Activated T-helper 1 cell treated with anti-CD3 and anti-CD28 coated beads, Interleukin-12 subunit alpha, Interleukin-12 subunit beta, Interleukin-2, Interleukin-4 antibody, amounts not matched to agents 30 ng/mL and 10 ng/mL and 1 ng/mL, durations not matched to agents 14 hours and 24 hours and 36 hours (primary cell): ENCODE measurements around the gene FBXL19. TPM values are rescaled to one million over a fixed set of nuclear protein-coding genes. Genes with fewer than 3 reads are reported as not detected.
A peak's percentile ranks its signal among the peaks of the same experiment; 100 is the strongest.

Source experiments
- DNase-seq: peaks from one replicate; pipeline ENCODE4 v3.0.0; 2021; ENCODE audit warnings: low spot score
- H3K27ac Mint-ChIP-seq: one replicate; pipeline ENCODE4 v1.8.0; 2021; ENCODE audit warnings: mild to moderate bottlenecking, mixed read lengths
- H3K27me3 Mint-ChIP-seq: one replicate; pipeline ENCODE4 v1.8.0; 2022; ENCODE audit warnings: mild to moderate bottlenecking, moderate library complexity, mixed read lengths; ENCODE audit not compliant: insufficient read depth
- H3K36me3 Mint-ChIP-seq: one replicate; pipeline ENCODE4 v1.8.0; 2021; ENCODE audit warnings: low read depth, mixed read lengths
- H3K4me1 Mint-ChIP-seq: one replicate; pipeline ENCODE4 v1.8.0; 2021; ENCODE audit warnings: low read depth, mixed read lengths
- H3K4me3 Mint-ChIP-seq: one replicate; pipeline ENCODE4 v1.8.0; 2021; ENCODE audit warnings: mild to moderate bottlenecking, moderate library complexity, mixed read lengths
- H3K9me3 Mint-ChIP-seq: one replicate; pipeline ENCODE4 v1.8.0; 2021; ENCODE audit warnings: mixed read lengths
- intact Hi-C: fragments of 100-400 bp; cut with micrococcal nuclease; formaldehyde crosslinking; loops from one replicate; pipeline ENCODE4 v1.15.1; 2024
- total RNA-seq: library from RNA; stranded (reverse); gene quantifications from 2 replicates; pipeline ENCODE4 v1.2.3, GENCODE V29; 2022

Gene FBXL19
- total RNA-seq, 1 donor from 2014 or later, result 32.7 TPM

GRCh38 chr16:30977502-30977901 is 54.1 kb downstream of the FBXL19 start:
- no peak overlapping the region for H3K27ac Mint-ChIP-seq
- intact Hi-C loops, result no loop called here

GRCh38 chr16:30979170-30980022 is 56.0 kb downstream of the FBXL19 start:
- Mint-ChIP-seq H3K27me3 (no peaks in the 10 kb centered on the region), H3K4me3 (no peak overlapping the region), H3K27ac (no peak overlapping the region), H3K36me3 (peaks cover 33% of the 10 kb centered on the region), H3K9me3 (no peaks in the 10 kb centered on the region), H3K4me1 (no peaks in the 10 kb centered on the region)
- intact Hi-C loops, result no loop called here
- no peak for DNase-seq

More at GRCh38 chr16:30977502-30977901, 54.1 kb downstream of the FBXL19 start:
- DNase-seq, result no peak
- Mint-ChIP-seq H3K4me3 (no peak overlapping the region), H3K4me1 (no peaks in the 10 kb centered on the region), H3K9me3 (no peaks in the 10 kb centered on the region), H3K36me3 (peaks cover 47% of the 10 kb centered on the region), H3K27me3 (no peaks in the 10 kb centered on the region)

- no peak overlapping the region for H3K27ac Mint-ChIP-seq
- no peaks in the 10 kb centered on the region for H3K27me3 Mint-ChIP-seq
- intact Hi-C loops, result no loop called here
Measured at GRCh38 chr16:30980023-30980371, 56.6 kb downstream of the FBXL19 start.

GRCh38 chr16:30980434-30980833 is 57.1 kb downstream of the FBXL19 start:
- Mint-ChIP-seq H3K36me3 (peaks cover 32% of the 10 kb centered on the region), H3K9me3 (no peaks in the 10 kb centered on the region), H3K4me3 (no peak overlapping the region), H3K4me1 (no peaks in the 10 kb centered on the region), H3K27ac (no peak overlapping the region), H3K27me3 (no peaks in the 10 kb centered on the region)
- no peak for DNase-seq
- intact Hi-C loops, result no loop called here

More at GRCh38 chr16:30980023-30980371, 56.6 kb downstream of the FBXL19 start:
- no peak for DNase-seq
- no peaks in the 10 kb centered on the region for H3K4me1 Mint-ChIP-seq
- H3K9me3 Mint-ChIP-seq, result no peaks in the 10 kb centered on the region
- H3K4me3 Mint-ChIP-seq, result no peak overlapping the region
- peaks cover 32% of the 10 kb centered on the region for H3K36me3 Mint-ChIP-seq

- H3K27me3 Mint-ChIP-seq, result no peaks in the 10 kb centered on the region
- no peaks in the 10 kb centered on the region for H3K9me3 Mint-ChIP-seq
- H3K4me3 Mint-ChIP-seq, result no peak overlapping the region
- no peak overlapping the region for H3K27ac Mint-ChIP-seq
- intact Hi-C loops, result no loop called here
- H3K4me1 Mint-ChIP-seq, result no peaks in the 10 kb centered on the region
- no peak for DNase-seq
- peaks cover 28% of the 10 kb centered on the region for H3K36me3 Mint-ChIP-seq
Measured at GRCh38 chr16:30980959-30981358, 57.6 kb downstream of the FBXL19 start.

GRCh38 chr16:30982548-30983288 is 59.3 kb downstream of the FBXL19 start:
- no peaks in the 10 kb centered on the region for H3K27me3 Mint-ChIP-seq
- H3K9me3 Mint-ChIP-seq, result no peaks in the 10 kb centered on the region
- no peak overlapping the region for H3K27ac Mint-ChIP-seq
- no peak for DNase-seq
- H3K4me1 Mint-ChIP-seq, result no peaks in the 10 kb centered on the region
- peaks cover 24% of the 10 kb centered on the region for H3K36me3 Mint-ChIP-seq
- intact Hi-C loops, result no loop called here
- H3K4me3 Mint-ChIP-seq, result no peak overlapping the region

- no peaks in the 10 kb centered on the region for H3K27me3 Mint-ChIP-seq
- H3K9me3 Mint-ChIP-seq, result no peaks in the 10 kb centered on the region
- no peak for DNase-seq
- H3K36me3 Mint-ChIP-seq, result peaks cover 24% of the 10 kb centered on the region
- H3K4me3 Mint-ChIP-seq, result no peak overlapping the region
- no peak overlapping the region for H3K27ac Mint-ChIP-seq
- no peaks in the 10 kb centered on the region for H3K4me1 Mint-ChIP-seq
- intact Hi-C loops, result no loop called here
Measured at GRCh38 chr16:30983289-30983889, 60.0 kb downstream of the FBXL19 start.

GRCh38 chr16:30983898-30984610 is 60.7 kb downstream of the FBXL19 start:
- H3K9me3 Mint-ChIP-seq, result no peaks in the 10 kb centered on the region
- intact Hi-C loops, result loop anchor here (1.0 kb wide), 1 partner anchor 884 kb away; no protein-coding TSS in a partner anchor
- no peaks in the 10 kb centered on the region for H3K27me3 Mint-ChIP-seq

GRCh38 chr16:30984669-30985400 is 61.5 kb downstream of the FBXL19 start, which contains the start of gene HSD3B7:
Gene HSD3B7 (plus strand): TSS chr16:30985207. CDS start chr16:30985659, 452 bp downstream.
- Mint-ChIP-seq H3K27me3 (no peaks in the 10 kb centered on the region), H3K36me3 (peaks cover 20% of the 10 kb centered on the region), H3K9me3 (no peaks in the 10 kb centered on the region), H3K4me3 (peak within 1 kb of the TSS; percentile 7), H3K27ac (no peak within 1 kb of the TSS), H3K4me1 (no peaks in the 10 kb centered on the region)
- peak; percentile 73 for DNase-seq
- intact Hi-C loops, result loop anchor here (1.0 kb wide), 6 partner anchors 12 to 883 kb away; no protein-coding TSS in a partner anchor

More at GRCh38 chr16:30983898-30984610, 60.7 kb downstream of the FBXL19 start:
- H3K27ac Mint-ChIP-seq, result no peak overlapping the region
- H3K36me3 Mint-ChIP-seq, result peaks cover 20% of the 10 kb centered on the region
- H3K4me3 Mint-ChIP-seq, result no peak overlapping the region
- no peaks in the 10 kb centered on the region for H3K4me1 Mint-ChIP-seq
- no peak for DNase-seq

- no peak for DNase-seq
- intact Hi-C loops, result loop anchor here (1.0 kb wide), 5 partner anchors 12 to 458 kb away; no protein-coding TSS in a partner anchor
- H3K27me3 Mint-ChIP-seq, result no peaks in the 10 kb centered on the region
- no peaks in the 10 kb centered on the region for H3K9me3 Mint-ChIP-seq
- H3K4me3 Mint-ChIP-seq, result peak overlapping the region; percentile 7
- peaks cover 17% of the 10 kb centered on the region for H3K36me3 Mint-ChIP-seq
- H3K27ac Mint-ChIP-seq, result no peak overlapping the region
- H3K4me1 Mint-ChIP-seq, result no peaks in the 10 kb centered on the region
Measured at GRCh38 chr16:30985401-30986128, 62.2 kb downstream of the FBXL19 start.

GRCh38 chr16:30986129-30986991 is 63.0 kb downstream of the FBXL19 start:
- Mint-ChIP-seq H3K9me3 (no peaks in the 10 kb centered on the region), H3K27me3 (no peaks in the 10 kb centered on the region), H3K4me3 (no peak overlapping the region), H3K27ac (no peak overlapping the region), H3K36me3 (peaks cover 14% of the 10 kb centered on the region), H3K4me1 (no peaks in the 10 kb centered on the region)
- intact Hi-C loops, result no loop called here
- no peak for DNase-seq
